Measurements from ENCODE around the gene CROCC2. TPM values are rescaled to one million over a fixed set of nuclear protein-coding genes. Genes with fewer than 3 reads are reported as not detected.

Gene CROCC2
- polyA plus RNA-seq, 1 experiment = not detected

DNA sequence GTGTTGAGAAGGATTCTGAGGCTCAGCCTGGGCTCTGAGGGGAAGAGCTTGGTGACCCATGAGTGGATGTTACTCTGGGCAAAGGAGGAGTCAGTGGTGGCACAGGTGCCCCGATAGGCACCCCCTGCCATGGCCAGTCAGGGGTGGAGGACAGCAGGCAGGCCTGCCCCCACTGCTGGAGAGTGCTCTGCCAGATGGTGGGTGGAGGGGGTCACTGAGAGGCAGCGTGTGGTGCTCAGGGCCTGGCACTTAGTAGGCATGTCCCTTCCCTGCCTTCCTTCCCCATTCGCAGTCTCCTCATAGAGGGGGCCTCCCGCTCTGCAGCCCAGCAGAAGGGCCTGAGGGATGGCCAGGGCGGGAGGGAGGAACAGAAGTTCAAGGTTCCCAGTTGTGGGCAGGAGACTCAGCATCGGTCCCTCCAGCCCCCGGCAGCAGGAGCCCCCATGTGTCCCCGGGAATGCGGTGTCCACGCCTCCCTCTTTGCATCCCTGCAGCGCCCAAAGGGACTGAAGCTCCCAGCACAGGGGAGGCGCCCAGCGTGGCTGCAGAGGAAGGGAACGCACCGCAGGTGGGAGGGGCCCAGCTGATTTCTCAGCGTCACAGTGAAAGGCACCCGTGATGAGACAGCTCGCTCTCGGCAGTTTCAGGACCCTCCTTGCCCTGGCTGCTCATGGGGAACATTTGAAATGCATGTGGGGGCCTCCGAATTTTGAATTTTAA is 86.6 kb downstream of the CROCC2 start:
- Histone ChIP-seq H3K9me3 (ENCODE audit: control insufficient read depth, insufficient read depth, low read length) (peaks cover 22% of the 10 kb centered on the region), H3K27me3 (ENCODE audit: control insufficient read depth, insufficient read depth, low read length) (no peaks in the 10 kb centered on the region), H3K4me3 (ENCODE audit: low read depth, low read length) (no peak overlapping the region), H3K27ac (ENCODE audit: low read depth, low read length) (no peak overlapping the region)
- TF ChIP-seq, protein P1, sequence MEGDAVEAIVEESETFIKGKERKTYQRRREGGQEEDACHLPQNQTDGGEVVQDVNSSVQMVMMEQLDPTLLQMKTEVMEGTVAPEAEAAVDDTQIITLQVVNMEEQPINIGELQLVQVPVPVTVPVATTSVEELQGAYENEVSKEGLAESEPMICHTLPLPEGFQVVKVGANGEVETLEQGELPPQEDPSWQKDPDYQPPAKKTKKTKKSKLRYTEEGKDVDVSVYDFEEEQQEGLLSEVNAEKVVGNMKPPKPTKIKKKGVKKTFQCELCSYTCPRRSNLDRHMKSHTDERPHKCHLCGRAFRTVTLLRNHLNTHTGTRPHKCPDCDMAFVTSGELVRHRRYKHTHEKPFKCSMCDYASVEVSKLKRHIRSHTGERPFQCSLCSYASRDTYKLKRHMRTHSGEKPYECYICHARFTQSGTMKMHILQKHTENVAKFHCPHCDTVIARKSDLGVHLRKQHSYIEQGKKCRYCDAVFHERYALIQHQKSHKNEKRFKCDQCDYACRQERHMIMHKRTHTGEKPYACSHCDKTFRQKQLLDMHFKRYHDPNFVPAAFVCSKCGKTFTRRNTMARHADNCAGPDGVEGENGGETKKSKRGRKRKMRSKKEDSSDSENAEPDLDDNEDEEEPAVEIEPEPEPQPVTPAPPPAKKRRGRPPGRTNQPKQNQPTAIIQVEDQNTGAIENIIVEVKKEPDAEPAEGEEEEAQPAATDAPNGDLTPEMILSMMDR (IDR thresholded peaks at IDR 0.05; ENCODE audit: low read depth, low read length) = no peak
- ChIA-PET CTCF (interaction anchor here (1.6 kb wide), 1 partner anchor 9 kb away, joined by 4 read pairs; no protein-coding TSS in a partner anchor), POLR2A (interaction anchor here (0.8 to 1.1 kb wide), 2 partner anchors 37 to 71 kb away, joined by 3 read pairs; no protein-coding TSS in a partner anchor)
- DNase-seq (ENCODE audit: low read depth, low spot score) = no peak

DNA sequence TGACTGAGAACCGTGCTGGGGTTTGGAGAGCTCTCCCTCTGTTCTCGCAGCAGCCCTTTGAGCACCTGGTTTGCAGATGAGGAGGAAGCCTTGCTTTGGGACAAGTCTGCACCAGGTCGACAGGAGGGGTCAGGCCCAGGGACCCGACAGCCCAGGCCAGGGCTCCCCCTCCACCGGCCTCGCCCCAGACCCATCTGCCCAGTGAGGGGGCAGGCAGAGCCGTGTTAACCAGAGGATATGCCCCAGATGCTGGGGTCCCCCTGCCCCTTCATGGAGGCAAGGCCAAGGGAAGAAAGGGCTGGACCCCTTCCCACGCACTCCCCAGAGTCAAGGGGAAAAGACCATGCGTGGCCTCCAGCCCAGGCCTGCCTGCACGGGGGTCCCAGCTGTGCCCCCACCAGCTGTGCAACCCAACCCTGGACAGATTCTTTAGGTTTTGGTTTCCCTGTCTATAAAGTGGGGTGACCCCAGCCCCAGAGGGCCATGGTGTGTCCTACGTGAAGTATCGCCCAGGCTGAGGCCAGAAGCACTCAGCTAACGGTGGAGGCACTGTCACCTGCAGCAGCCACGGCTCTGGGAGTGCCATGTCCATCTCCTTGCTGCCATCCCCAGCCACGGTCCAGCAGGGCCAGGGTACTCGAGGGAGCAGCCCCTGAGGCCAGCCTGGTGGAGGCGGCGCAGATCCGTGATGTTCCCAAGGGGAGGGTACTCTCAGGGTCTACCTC is 87.5 kb downstream of the CROCC2 start:
- peaks cover 13% of the 10 kb centered on the region for H3K9me3 ChIP-seq (ENCODE audit: control insufficient read depth, insufficient read depth, low read length)
- H3K4me3 ChIP-seq (ENCODE audit: low read depth, low read length) = no peak overlapping the region
- POLR2A ChIA-PET = interaction anchor here (1.1 kb wide), 1 partner anchor 72 kb away, joined by 3 read pairs; no protein-coding TSS in a partner anchor
- no peak for DNase-seq (ENCODE audit: low read depth, low spot score)
- TF ChIP-seq, protein P1 (IDR thresholded peaks at IDR 0.05; ENCODE audit: low read depth, low read length) = no peak
- CTCF ChIA-PET = interaction anchor here (1.6 kb wide), 1 partner anchor 10 kb away, joined by 4 read pairs; no protein-coding TSS in a partner anchor
- no peaks in the 10 kb centered on the region for H3K27me3 ChIP-seq (ENCODE audit: control insufficient read depth, insufficient read depth, low read length)
- H3K27ac ChIP-seq (ENCODE audit: low read depth, low read length) = no peak overlapping the region

DNA sequence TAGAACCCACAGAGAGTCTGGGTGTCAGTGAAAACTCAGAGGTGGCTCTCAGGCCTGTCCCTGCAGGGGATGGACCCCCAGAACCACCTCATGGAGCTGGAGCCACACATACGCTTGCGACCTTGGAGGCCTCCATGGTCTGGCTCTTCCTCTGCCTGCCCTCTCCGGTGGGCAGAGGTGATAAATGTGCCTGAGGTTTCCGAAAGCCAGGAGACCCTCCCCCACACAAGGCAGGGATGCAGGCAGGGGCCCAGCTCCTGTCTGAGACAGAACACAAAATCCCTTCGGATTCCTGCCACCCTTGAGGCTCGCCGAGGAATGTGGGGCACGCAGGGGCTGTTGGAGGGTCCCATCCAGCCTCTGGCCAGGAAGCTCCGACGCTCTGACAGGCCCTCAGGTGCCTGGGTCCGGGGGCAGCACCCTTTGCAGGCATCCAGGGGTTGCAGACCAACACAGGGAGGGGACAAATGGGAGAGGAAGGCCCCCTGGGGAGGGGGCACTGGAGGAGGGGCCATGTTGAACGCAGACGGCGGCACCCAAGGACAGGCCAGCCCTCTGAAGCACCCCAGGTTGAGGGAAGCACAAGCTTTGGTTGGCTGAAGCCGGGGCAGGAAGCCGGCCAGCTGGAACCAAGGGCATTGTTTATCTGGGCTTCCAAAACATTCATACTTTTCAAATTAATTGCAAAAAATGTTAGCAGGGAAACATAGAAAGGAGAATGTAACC is 88.2 kb downstream of the CROCC2 start:
- ChIA-PET CTCF (no interaction called here), POLR2A (no interaction called here)
- TF ChIP-seq, protein P1 (IDR thresholded peaks at IDR 0.05; ENCODE audit: low read depth, low read length) = no peak
- Histone ChIP-seq H3K27ac (ENCODE audit: low read depth, low read length) (no peak overlapping the region), H3K4me3 (ENCODE audit: low read depth, low read length) (no peak overlapping the region), H3K27me3 (ENCODE audit: control insufficient read depth, insufficient read depth, low read length) (no peaks in the 10 kb centered on the region), H3K9me3 (ENCODE audit: control insufficient read depth, insufficient read depth, low read length) (peaks cover 6% of the 10 kb centered on the region)
- DNase-seq (ENCODE audit: low read depth, low spot score) = no peak

DNA sequence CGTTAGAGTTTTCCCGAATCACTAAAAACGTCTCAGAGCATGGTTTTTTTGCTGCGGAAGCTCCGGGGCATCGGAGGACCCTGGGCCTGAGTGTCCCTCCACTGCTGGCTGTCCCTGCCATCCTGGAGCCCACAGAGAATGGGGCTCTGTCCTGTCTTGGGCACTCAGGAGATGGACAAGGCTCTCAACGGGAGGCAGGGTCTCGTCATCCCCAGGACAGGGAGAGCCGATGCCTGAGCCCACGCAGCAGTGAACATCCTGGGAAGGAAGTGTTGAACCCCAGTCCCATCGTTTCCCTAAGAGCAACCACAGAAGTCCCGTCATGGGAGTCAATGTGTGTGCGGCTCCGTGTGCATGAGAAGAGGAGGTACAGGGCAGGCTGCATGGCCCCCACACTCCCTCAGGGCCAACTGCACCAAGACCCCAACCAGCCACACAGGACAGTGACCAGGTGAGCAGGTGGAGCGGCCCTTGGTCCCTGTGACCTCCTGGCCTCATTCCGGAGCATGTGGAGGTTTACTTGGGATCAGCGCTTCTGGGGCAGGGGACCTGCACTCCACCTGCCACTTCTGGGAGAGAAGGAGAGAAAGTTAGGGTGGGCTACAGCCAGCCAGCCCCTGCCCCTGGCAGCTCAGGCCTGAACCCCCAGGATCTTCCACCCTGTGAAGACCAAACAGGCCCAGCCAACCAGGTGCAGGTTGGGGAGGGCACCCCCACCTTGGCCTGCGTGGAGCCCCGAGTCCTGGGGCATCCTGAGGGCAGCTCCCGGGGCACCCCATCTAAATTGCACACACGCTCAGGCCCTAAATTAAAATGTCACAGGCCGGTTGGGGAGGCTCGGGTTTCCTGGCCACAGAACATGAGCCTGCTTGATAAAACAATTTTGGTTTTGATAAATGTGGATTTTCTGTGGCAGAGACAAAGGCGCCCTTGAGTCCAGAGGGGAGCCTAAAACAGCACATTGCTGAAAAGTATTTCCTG is 89.2 kb downstream of the CROCC2 start:
- TF ChIP-seq, protein P1 (IDR thresholded peaks at IDR 0.05; ENCODE audit: low read depth, low read length) = no peak
- POLR2A ChIA-PET = no interaction called here
- Histone ChIP-seq H3K4me3 (ENCODE audit: low read depth, low read length) (no peak overlapping the region), H3K27ac (ENCODE audit: low read depth, low read length) (no peak overlapping the region), H3K27me3 (ENCODE audit: control insufficient read depth, insufficient read depth, low read length) (no peaks in the 10 kb centered on the region), H3K9me3 (ENCODE audit: control insufficient read depth, insufficient read depth, low read length) (no peaks in the 10 kb centered on the region)
- no peak for DNase-seq (ENCODE audit: low read depth, low spot score)
- CTCF ChIA-PET = no interaction called here

All from AG04450 (cell line).